SK-N-SH treated with all-trans-retinoic acid at 6 μM for 48 hours (cell line): ENCODE data around the gene CAPN10.
"Not testable (repeated sequence)": the region's sequence is repeated elsewhere in the genome, so short reads cannot be mapped to it uniquely, and the experiment has no call there.

Experiments
- ATAC-seq: fragments of 200-7000 bp; cut with Tn5 transposase; 3 replicates; pipeline ENCODE4 v1.9.1; 2020; ENCODE audit warnings: mild to moderate bottlenecking, moderate library complexity
- ARNTL ChIP-seq: fragments of 450-650 bp; formaldehyde crosslinking; IDR thresholded peaks from 2 replicates; pipeline ENCODE4 v1.5.0; 2020; ENCODE audit warnings: low read depth, mild to moderate bottlenecking, moderate library complexity, borderline replicate concordance
- BACH2 ChIP-seq: fragments of 250-450 bp; sonication (Bioruptor Pico); IDR thresholded peaks from 2 replicates; pipeline ENCODE4 v1.9.0; 2021; ENCODE audit warnings: mild to moderate bottlenecking, borderline replicate concordance
- CREB5 ChIP-seq: fragments of 250-450 bp; sonication (Bioruptor Pico); IDR thresholded peaks from 2 replicates; pipeline ENCODE4 v1.5.1; 2020; ENCODE audit warnings: low read depth, mild to moderate bottlenecking, moderate library complexity
- CSDC2 ChIP-seq: fragments of 250-450 bp; sonication (Bioruptor Pico); IDR thresholded peaks from 2 replicates; pipeline ENCODE4 v1.5.0; 2020; ENCODE audit warnings: mild to moderate bottlenecking, moderate library complexity
- GLIS3 ChIP-seq: fragments of 250-450 bp; sonication (Bioruptor Pico); IDR thresholded peaks from 2 replicates; pipeline ENCODE4 v1.5.0; 2020; ENCODE audit warnings: mild to moderate bottlenecking, moderate library complexity
- ISL1 ChIP-seq: fragments of 250-450 bp; sonication (Bioruptor Pico); IDR thresholded peaks from 2 replicates; pipeline ENCODE4 v2.1.2; 2022; ENCODE audit warnings: mild to moderate bottlenecking, moderate library complexity
- OSR1 ChIP-seq: fragments of 250-450 bp; sonication (Bioruptor Pico); IDR thresholded peaks from 2 replicates; pipeline ENCODE4 v1.8.0; 2022; ENCODE audit warnings: moderate library complexity, mild to moderate bottlenecking, inconsistent platforms
- POU6F1 ChIP-seq: fragments of 250-450 bp; sonication (Bioruptor Pico); IDR thresholded peaks from 2 replicates; pipeline ENCODE4 v1.8.0; 2021; ENCODE audit warnings: low read depth, mild to moderate bottlenecking, moderate library complexity, borderline replicate concordance
- PPARA ChIP-seq: fragments of 250-450 bp; sonication (Bioruptor Pico); IDR thresholded peaks from 2 replicates; pipeline ENCODE4 v1.5.0; 2020; ENCODE audit warnings: mild to moderate bottlenecking, borderline replicate concordance
- RARB ChIP-seq: fragments of 250-450 bp; sonication (Bioruptor Pico); IDR thresholded peaks from 2 replicates; pipeline ENCODE4 v1.8.0; 2021; ENCODE audit warnings: mild to moderate bottlenecking, moderate library complexity
- TCF4 ChIP-seq: fragments of 250-450 bp; sonication (Bioruptor Pico); IDR thresholded peaks from 2 replicates; pipeline ENCODE4 v1.8.0; 2021; ENCODE audit warnings: mild to moderate bottlenecking, moderate library complexity, borderline replicate concordance
- TOX ChIP-seq: fragments of 250-450 bp; sonication (Bioruptor Pico); IDR thresholded peaks from 2 replicates; pipeline ENCODE4 v1.8.0; 2021; ENCODE audit warnings: mild to moderate bottlenecking, moderate library complexity, borderline replicate concordance
- TSHZ2 ChIP-seq: fragments of 250-450 bp; sonication (Bioruptor Pico); IDR thresholded peaks from 2 replicates; pipeline ENCODE4 v1.5.0; 2020; ENCODE audit warnings: mild to moderate bottlenecking, moderate library complexity
- ZC3H10 ChIP-seq: fragments of 250-450 bp; sonication (Bioruptor Pico); IDR thresholded peaks from 2 replicates; pipeline ENCODE4 v1.5.1; 2021; ENCODE audit warnings: mild to moderate bottlenecking, moderate library complexity
- ZFP3 ChIP-seq: fragments of 250-450 bp; sonication (Bioruptor Pico); IDR thresholded peaks from 2 replicates; pipeline ENCODE4 v1.5.0; 2020; ENCODE audit warnings: mild to moderate bottlenecking, moderate library complexity
- ZFP30 ChIP-seq: fragments of 450-650 bp; formaldehyde crosslinking; IDR thresholded peaks from 2 replicates; pipeline ENCODE4 v1.5.0; 2022; ENCODE audit warnings: mild to moderate bottlenecking, moderate library complexity
- ZNF565 ChIP-seq: fragments of 450-650 bp; formaldehyde crosslinking; conservative IDR thresholded peaks from 2 replicates; pipeline ENCODE4 v1.5.0; 2020; ENCODE audit warnings: low read depth, mild to moderate bottlenecking, moderate library complexity
- ZNF70 ChIP-seq: fragments of 450-650 bp; formaldehyde crosslinking; IDR thresholded peaks from 2 replicates; pipeline ENCODE4 v1.5.0; 2020; ENCODE audit warnings: mild to moderate bottlenecking, moderate library complexity
- ZNF8 ChIP-seq: fragments of 450-650 bp; formaldehyde crosslinking; IDR thresholded peaks from 2 replicates; pipeline ENCODE4 v1.5.0; 2020; ENCODE audit warnings: mild to moderate bottlenecking, moderate library complexity

CAPN10 gene

GRCh38 chr2:240586198-240586918 lies at the start of gene CAPN10:
Gene CAPN10 (plus strand): TSS chr2:240586734. CDS start chr2:240586912, 178 bp downstream.
- ATAC-seq, result peak; percentile 96
- TF ChIP-seq ISL1 (CRISPR knock-in tag), result no peak
- TF ChIP-seq ZNF8, result peak; percentile 17; the same call in 1 of the 2 replicates

GRCh38 chr2:240538031-240538780 lies 48.3 kb upstream of the CAPN10 start:
- ATAC-seq, result no peak
- no peak for TF ChIP-seq TOX (CRISPR knock-in tag)

- ATAC-seq, result not testable (repeated sequence)
Observed at GRCh38 chr2:240539101-240539500, 47.4 kb upstream of the CAPN10 start.

GRCh38 chr2:240539906-240540305 lies 46.6 kb upstream of the CAPN10 start:
- no peak for TF ChIP-seq TOX (CRISPR knock-in tag)
- no peak for TF ChIP-seq TSHZ2
- TF ChIP-seq ISL1 (CRISPR knock-in tag), result no peak
- no peak for TF ChIP-seq ZFP30 (CRISPR knock-in tag)
- no peak for TF ChIP-seq ZNF8
- TF ChIP-seq CSDC2 (CRISPR knock-in tag), result no peak
- TF ChIP-seq ZC3H10, result no peak
- no peak for TF ChIP-seq BACH2 (CRISPR knock-in tag)
- no peak for TF ChIP-seq CREB5 (CRISPR knock-in tag)
- no peak for TF ChIP-seq POU6F1 (CRISPR knock-in tag)
- TF ChIP-seq RARB (CRISPR knock-in tag), result no peak
- no peak for TF ChIP-seq ARNTL (CRISPR knock-in tag)
- no peak for TF ChIP-seq GLIS3 (CRISPR knock-in tag)
- no peak for TF ChIP-seq OSR1 (CRISPR knock-in tag)
- no peak for TF ChIP-seq TCF4
- no peak for TF ChIP-seq ZNF70 (CRISPR knock-in tag)
- ATAC-seq, result no peak

- ATAC-seq, result no peak
- TF ChIP-seq TCF4 (no peak), PPARA (CRISPR knock-in tag) (no peak), ZNF565 (CRISPR knock-in tag) (no peak), POU6F1 (CRISPR knock-in tag) (no peak), CREB5 (CRISPR knock-in tag) (no peak), ZFP3 (CRISPR knock-in tag) (no peak), GLIS3 (CRISPR knock-in tag) (no peak)
Observed at GRCh38 chr2:240551288-240551687, 35.2 kb upstream of the CAPN10 start.
